H1 (cell line): ENCODE data around the gene DCAF15. TPM values are rescaled to one million over a fixed set of nuclear protein-coding genes. Genes with fewer than 3 reads are reported as not detected.

Source experiments
- CTCF ChIA-PET: fragments of 300-600 bp; sonication (Branson Sonifier 250); formaldehyde crosslinking; loops from one replicate; lab custom pipeline; 2021; ENCODE audit not compliant: partially characterized antibody; lab: Charles Lee
- POLR2A ChIA-PET: fragments of 300-600 bp; sonication (Branson Sonifier 250); formaldehyde crosslinking; loops from one replicate; lab custom pipeline; 2021; ENCODE audit warnings: inconsistent platforms; ENCODE audit not compliant: partially characterized antibody; lab: Charles Lee
- DNase-seq, 2 experiments: peaks; one replicate each; pipeline versions ENCODE4 v3.0.0 to v3.0.0-alpha.2; 2010 to 2022; ENCODE audit warnings: low spot score in 2 of 2, low read depth in 1 of 2, mixed read lengths in 1 of 2
- FAIRE-seq: peaks from 2 replicates; lab custom pipeline; 2011; peaks lifted over from hg19 to GRCh38; lab: Jason Lieb, UNC
- H2AFZ ChIP-seq: 2 replicates; pipeline ENCODE4 v1.8.1; 2012; ENCODE audit warnings: low read length, inconsistent platforms
- H2AK5ac ChIP-seq: 2 replicates; pipeline ENCODE4 v1.6.1; 2013; ENCODE audit warnings: low read depth, low read length
- H2BK120ac ChIP-seq: replicated peaks from 2 replicates; pipeline ENCODE3; 2013; ENCODE audit warnings: low read depth, low read length, inconsistent platforms
- H2BK12ac ChIP-seq: 2 replicates; pipeline ENCODE4 v1.6.1; 2013; ENCODE audit warnings: low read depth, low read length
- H2BK15ac ChIP-seq: 2 replicates; pipeline ENCODE4 v1.6.1; 2013; ENCODE audit warnings: low read length
- H2BK20ac ChIP-seq: 2 replicates; pipeline ENCODE4 v1.6.1; 2013; ENCODE audit warnings: low read length
- H2BK5ac ChIP-seq: 2 replicates; pipeline ENCODE4 v1.6.1; 2013; ENCODE audit warnings: low read depth, low read length
- H3K14ac ChIP-seq: 2 replicates; pipeline ENCODE4 v1.6.1; 2013; ENCODE audit warnings: inconsistent platforms; ENCODE audit not compliant: insufficient read length
- H3K18ac ChIP-seq: 2 replicates; pipeline ENCODE4 v1.6.1; 2013; ENCODE audit warnings: low read length; ENCODE audit errors: extremely low read depth
- H3K23ac ChIP-seq: 2 replicates; pipeline ENCODE4 v1.6.1; 2013; ENCODE audit warnings: inconsistent platforms; ENCODE audit not compliant: insufficient read length
- H3K23me2 ChIP-seq: 2 replicates; pipeline ENCODE4 v1.6.1; 2013; ENCODE audit warnings: low read depth, low read length
- H3K27ac ChIP-seq: 2 replicates; pipeline ENCODE4 v1.6.1; 2011; ENCODE audit warnings: low read depth, low read length, inconsistent platforms
- H3K27me3 ChIP-seq, 4 experiments: replicated peaks in 1 of 4; 1 replicate in 1 of 4; 2 replicates in 3 of 4; pipeline versions ENCODE4 v1.6.1 to v1.8.1; 2011 to 2013; ENCODE audit warnings: low read length in 3 of 4, mild to moderate bottlenecking in 3 of 4, inconsistent platforms in 2 of 4, mixed read lengths in 2 of 4, moderate library complexity in 1 of 4; ENCODE audit not compliant: control insufficient read depth in 3 of 4, insufficient read depth in 3 of 4; ENCODE audit errors: extremely low read depth in 1 of 4
- H3K36me3 ChIP-seq, 4 experiments: 2 replicates each; pipeline versions ENCODE4 v1.6.1 to v1.8.1; 2011 to 2013; ENCODE audit warnings: mild to moderate bottlenecking in 4 of 4, low read length in 3 of 4, moderate library complexity in 2 of 4, control low read depth in 1 of 4, inconsistent platforms in 1 of 4; ENCODE audit not compliant: insufficient read depth in 4 of 4, control insufficient read depth in 2 of 4
- H3K4ac ChIP-seq: replicated peaks from 2 replicates; pipeline ENCODE3; 2013; ENCODE audit warnings: low read length, low read depth, mixed read lengths, inconsistent platforms; ENCODE audit not compliant: insufficient read length
- H3K4me1 ChIP-seq, 4 experiments: replicated peaks in 1 of 4; 1 replicate in 1 of 4; 2 replicates in 3 of 4; pipeline versions ENCODE4 v1.6.1 to v1.8.1; 2011 to 2013; ENCODE audit warnings: low read length in 3 of 4, inconsistent platforms in 2 of 4, mixed read lengths in 1 of 4; ENCODE audit not compliant: insufficient read depth in 4 of 4, control insufficient read depth in 3 of 4
- H3K4me2 ChIP-seq, 2 experiments: 2 replicates each; pipeline versions ENCODE4 v1.6.1 to v1.8.1; 2011 to 2013; ENCODE audit warnings: low read depth in 2 of 2, low read length in 2 of 2, control low read depth in 1 of 2, inconsistent platforms in 1 of 2, mild to moderate bottlenecking in 1 of 2; ENCODE audit not compliant: insufficient read depth in 1 of 2
- H3K4me3 ChIP-seq, 4 experiments: fragments of 200-600, 300-600 bp in 1 of 4; sonication (generic), shearing (Covaris generic), sonication (Bioruptor Twin) in 1 of 4; 2 replicates each; pipeline versions ENCODE4 v1.5.1 to v1.8.1; 2011 to 2016; ENCODE audit warnings: low read length in 4 of 4, low read depth in 3 of 4, control low read depth in 2 of 4, inconsistent platforms in 2 of 4, mild to moderate bottlenecking in 2 of 4, mixed read lengths in 1 of 4, moderate library complexity in 1 of 4; ENCODE audit not compliant: insufficient read depth in 2 of 4; ENCODE audit errors: extremely low read depth in 1 of 4
- H3K56ac ChIP-seq: replicated peaks from 2 replicates; pipeline ENCODE3; 2013; ENCODE audit warnings: low read depth, mild to moderate bottlenecking, mixed read lengths, low read length, inconsistent platforms; ENCODE audit not compliant: insufficient read length
- H3K79me1 ChIP-seq: 2 replicates; pipeline ENCODE4 v1.6.1; 2013; ENCODE audit warnings: low read depth, low read length, control low read depth
- H3K79me2 ChIP-seq, 2 experiments: 2 replicates each; pipeline versions ENCODE4 v1.6.1 to v1.8.1; 2012 to 2013; ENCODE audit warnings: low read length in 2 of 2, mild to moderate bottlenecking in 2 of 2, inconsistent platforms in 1 of 2; ENCODE audit not compliant: insufficient read depth in 2 of 2, control insufficient read depth in 1 of 2
- H3K9ac ChIP-seq, 4 experiments: replicated peaks in 1 of 4; 1 replicate in 1 of 4; 2 replicates in 3 of 4; pipeline versions ENCODE4 v1.6.1 to v1.8.1; 2011 to 2013; ENCODE audit warnings: low read depth in 3 of 4, low read length in 3 of 4, control low read depth in 2 of 4, mild to moderate bottlenecking in 2 of 4, moderate library complexity in 2 of 4, inconsistent platforms in 1 of 4; ENCODE audit errors: extremely low read depth in 1 of 4
- H3K9me3 ChIP-seq, 2 experiments: 2 replicates each; pipeline versions ENCODE4 v1.6.1 to v1.8.1; 2012 to 2013; ENCODE audit warnings: mild to moderate bottlenecking in 2 of 2, moderate library complexity in 2 of 2, control low read depth in 1 of 2, inconsistent platforms in 1 of 2, low read depth in 1 of 2, low read length in 1 of 2, mixed read lengths in 1 of 2; ENCODE audit not compliant: insufficient read depth in 2 of 2
- H4K20me1 ChIP-seq, 2 experiments: replicated peaks in 1 of 2; 2 replicates each; pipeline versions ENCODE3 to v1.8.1; 2011 to 2013; ENCODE audit warnings: inconsistent platforms in 2 of 2, low read length in 2 of 2, mild to moderate bottlenecking in 1 of 2; ENCODE audit not compliant: insufficient read depth in 2 of 2, control insufficient read depth in 1 of 2
- H4K5ac ChIP-seq: 2 replicates; pipeline ENCODE4 v1.6.1; 2013; ENCODE audit warnings: low read length, low read depth, mixed read lengths, inconsistent platforms; ENCODE audit not compliant: insufficient read length
- H4K8ac ChIP-seq: 2 replicates; pipeline ENCODE4 v1.8.0; 2013; ENCODE audit warnings: mild to moderate bottlenecking, moderate library complexity, low read length, inconsistent platforms; ENCODE audit not compliant: insufficient read depth; ENCODE audit errors: extremely low read depth
- H4K91ac ChIP-seq: replicated peaks from 2 replicates; pipeline ENCODE3; 2013; ENCODE audit warnings: low read length, mixed read lengths, inconsistent platforms; ENCODE audit not compliant: insufficient read length
- BACH1 ChIP-seq: IDR thresholded peaks from 2 replicates; pipeline ENCODE4 v1.6.1; 2012; ENCODE audit warnings: low read length, improper control_type of control experiment
- CHD2 ChIP-seq: IDR thresholded peaks from 2 replicates; pipeline ENCODE4 v1.6.1; 2012; ENCODE audit warnings: low read length, improper control_type of control experiment
- CTBP2 ChIP-seq: IDR thresholded peaks from 2 replicates; pipeline ENCODE4 v1.7.0; 2011; ENCODE audit warnings: borderline replicate concordance, mild to moderate bottlenecking, moderate library complexity, mixed read lengths, low read length; ENCODE audit not compliant: insufficient read depth, insufficient read length
- KDM4A ChIP-seq: IDR thresholded peaks from one replicate; pipeline ENCODE4 v1.7.1; 2012; ENCODE audit warnings: low read depth, mild to moderate bottlenecking, moderate library complexity, low read length, inconsistent platforms; ENCODE audit not compliant: severe bottlenecking
- KDM5A ChIP-seq: fragments of 200-600 bp; IDR thresholded peaks from 2 replicates; pipeline ENCODE4 v1.7.1; 2012; ENCODE audit warnings: mild to moderate bottlenecking, low read length, inconsistent platforms, mixed read lengths
- MAFK ChIP-seq: IDR thresholded peaks from 2 replicates; pipeline ENCODE4 v1.6.1; 2012; ENCODE audit warnings: low read depth, mild to moderate bottlenecking, improper control_type of control experiment, low read length
- POLR2A ChIP-seq, 2 experiments: IDR thresholded peaks; 1 replicate in 1 of 2; 2 replicates in 1 of 2; pipeline ENCODE4 v1.6.1; 2011; ENCODE audit warnings: low read depth in 2 of 2, low read length in 2 of 2, mild to moderate bottlenecking in 2 of 2; ENCODE audit errors: control extremely low read depth in 1 of 2
- RBBP5 ChIP-seq: IDR thresholded peaks from 2 replicates; pipeline ENCODE4 v1.7.1; 2012; ENCODE audit warnings: low read depth, mild to moderate bottlenecking, inconsistent platforms, low read length, moderate library complexity, borderline replicate concordance
- SIRT6 ChIP-seq: IDR thresholded peaks from one replicate; pipeline ENCODE4 v1.7.1; 2012; ENCODE audit warnings: low read length, inconsistent platforms
- SP4 ChIP-seq: IDR thresholded peaks from 2 replicates; pipeline ENCODE4 v1.6.1; 2012; ENCODE audit warnings: low read length, inconsistent platforms
- SRF ChIP-seq: IDR thresholded peaks from 2 replicates; pipeline ENCODE4 v1.6.1; 2011; ENCODE audit warnings: mild to moderate bottlenecking, low read depth, low read length, moderate library complexity
- SUZ12 ChIP-seq: fragments of 200-600 bp; sonication (generic); IDR thresholded peaks from 2 replicates; pipeline ENCODE4 v1.6.1; 2012; ENCODE audit warnings: mild to moderate bottlenecking, inconsistent platforms, low read length, moderate library complexity, mixed read lengths
- YY1 ChIP-seq: IDR thresholded peaks from 2 replicates; pipeline ENCODE4 v1.6.1; 2011; ENCODE audit warnings: low read depth, mild to moderate bottlenecking, low read length
- WGBS, 2 experiments: shearing (Covaris generic) in 1 of 2; methylation state at CpG; one replicate each; pipeline versions ENCODE4 v1.1.6 to v1.1.7; 2013 to 2015; ENCODE audit warnings: low lambda C conversion rate in 2 of 2, mixed read lengths in 2 of 2, inconsistent platforms in 1 of 2, low coverage in 1 of 2, missing lambda C conversion rate in 1 of 2; ENCODE audit not compliant: insufficient replicate concordance in 2 of 2, insufficient coverage in 1 of 2, insufficient read length in 1 of 2; ENCODE audit errors: extremely low coverage in 1 of 2, missing lambda C conversion rate in 1 of 2; 5-methylcytosine and 5-hydroxymethylcytosine counted together
- polyA plus RNA-seq, 7 experiments: library from polyadenylated mRNA; depleted of rRNA in 3 of 7; stranded (reverse) in 5 of 7; unstranded in 2 of 7; fragments of >200 nt in 5 of 7; fragments of 200-250 nt in 2 of 7; gene quantifications; 1 replicate in 5 of 7; 2 replicates in 1 of 7; 4 replicates in 1 of 7; pipeline versions ENCODE4 v1.2.1 to v1.2.3, GENCODE V29; 2011 to 2013; ENCODE audit warnings: missing spikeins in 2 of 7, mixed read lengths in 2 of 7
- total RNA-seq: library from RNA; stranded (reverse); fragmentation: NEBNext Ultra II Directional; extraction: Animal tissue kit (Norgen Biotek cat#: 25700); gene quantifications from 2 replicates; pipeline ENCODE4 v1.2.1, GENCODE V29; 2021
- TF ChIP-seq, protein P1 (sequence below): IDR thresholded peaks from 2 replicates; pipeline ENCODE4 v1.6.1; 2012; ENCODE audit warnings: inconsistent platforms

DCAF15 gene
- total and polyA plus RNA-seq, 2 of the 8 experiments (the other 6 are each of a cell fraction or from before 2014, with no cell fraction given), result 68.7 to 80.8 TPM

- WGBS, 2 experiments, result 85% methylated on average over 11 of the region's 17 CpGs; no CpG with 5 or more reads in 1 of the 2 experiments
- H3K4me2 ChIP-seq, result no peak overlapping the region
- no peak overlapping the region; the same call in 1 of the 2 replicates for H4K8ac ChIP-seq
- H2BK120ac ChIP-seq, result no peak overlapping the region
- H4K91ac ChIP-seq, result no peak overlapping the region
- ChIA-PET POLR2A (interaction anchor here (1.0 to 5.4 kb wide), 6 partner anchors 9 to 33 kb away, joined by 3 to 39 read pairs (median 4); partner anchors contain the start of gene DCAF15), CTCF (interaction anchor here (1.0 to 1.4 kb wide), 2 partner anchors 28 to 47 kb away, joined by 3 to 4 read pairs; no protein-coding TSS in a partner anchor)
- H3K9me3 ChIP-seq, result no peaks in the 10 kb centered on the region
- no peak for FAIRE-seq
- H3K4me1 ChIP-seq, result peaks cover 0 to 16% (median 3%) of the 10 kb centered on the region in 4 experiments; a peak in 4 of 7 replicates
- H3K23ac ChIP-seq, result no peak overlapping the region
- H3K4me3 ChIP-seq, result no peak overlapping the region
- H3K9ac ChIP-seq, result no peak overlapping the region
- no peaks in the 10 kb centered on the region for H3K27me3 ChIP-seq
- no peak overlapping the region for H2AK5ac ChIP-seq
- H4K20me1 ChIP-seq, result peaks cover 0 to 6% of the 10 kb centered on the region in 2 experiments
- TF ChIP-seq SUZ12 (no peak), KDM4A (no peak), POLR2A (IDR thresholded peaks at IDR 0.05; ENCODE audit: control extremely low read depth in 1 of 2, low read depth in 2 of 2, low read length in 2 of 2) (no peak), CTBP2 (no peak), KDM5A (no peak), RBBP5 (no peak), YY1 (no peak), MAFK (no peak), BACH1 (no peak), SIRT6 (no peak), CHD2 (no peak), SRF (no peak), SP4 (no peak)
- TF ChIP-seq, protein P1, sequence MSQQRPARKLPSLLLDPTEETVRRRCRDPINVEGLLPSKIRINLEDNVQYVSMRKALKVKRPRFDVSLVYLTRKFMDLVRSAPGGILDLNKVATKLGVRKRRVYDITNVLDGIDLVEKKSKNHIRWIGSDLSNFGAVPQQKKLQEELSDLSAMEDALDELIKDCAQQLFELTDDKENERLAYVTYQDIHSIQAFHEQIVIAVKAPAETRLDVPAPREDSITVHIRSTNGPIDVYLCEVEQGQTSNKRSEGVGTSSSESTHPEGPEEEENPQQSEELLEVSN, result no peak
- H2BK12ac ChIP-seq, result no peak overlapping the region
- H3K79me2 ChIP-seq, result no peaks in the 10 kb centered on the region
- H3K56ac ChIP-seq, result no peak overlapping the region
- no peak overlapping the region for H3K14ac ChIP-seq
- no peak overlapping the region for H3K4ac ChIP-seq
- peaks cover 2 to 20% (median 11%) of the 10 kb centered on the region in 4 experiments; a peak in 6 of 8 replicates for H3K36me3 ChIP-seq
- H4K5ac ChIP-seq, result no peak overlapping the region
- H2AFZ ChIP-seq, result no peak overlapping the region
- no peak for DNase-seq
- no peak overlapping the region for H2BK5ac ChIP-seq
- 0 out of 2 replicates have a peak, but pooled peaks cover 4% of the 10 kb centered on the region for H3K23me2 ChIP-seq
- no peak overlapping the region for H3K18ac ChIP-seq
- H2BK15ac ChIP-seq, result no peak overlapping the region
- peaks cover 3% of the 10 kb centered on the region; the same call in 1 of the 2 replicates for H3K79me1 ChIP-seq
- no peak overlapping the region for H3K27ac ChIP-seq
- H2BK20ac ChIP-seq, result no peak overlapping the region
These were observed 21.9 kb upstream of the DCAF15 start for GRCh38 chr19:13930402-13930801.
